HEK293T (cell line): ENCODE results near the gene TMED10.

Experiments
- CTCF ChIA-PET: fragments of 350-600 bp; formaldehyde crosslinking; extraction: SDS; loops from one replicate; lab custom pipeline; 2021; ENCODE audit warnings: antibody characterized with exemption, inconsistent platforms; lab: Yijun Ruan, JAX
- POLR2A ChIA-PET: fragments of 350-600 bp; formaldehyde crosslinking; extraction: SDS; loops from one replicate; lab custom pipeline; 2020; ENCODE audit warnings: antibody characterized with exemption, inconsistent platforms; lab: Yijun Ruan, JAX
- DNase-seq: peaks from one replicate; pipeline ENCODE4 v3.0.0; 2012; ENCODE audit warnings: mixed read lengths; ENCODE audit errors: extremely low spot score
- ARNT ChIP-seq: fragments of 450-650 bp; IDR thresholded peaks from 2 replicates; pipeline ENCODE4 v1.6.1; 2017; ENCODE audit warnings: mild to moderate bottlenecking
- BHLHE40 ChIP-seq: fragments of 450-650 bp; IDR thresholded peaks from 2 replicates; pipeline ENCODE4 v1.6.1; 2016; ENCODE audit warnings: mild to moderate bottlenecking, moderate library complexity, borderline replicate concordance
- CTBP1 ChIP-seq: fragments of 450-650 bp; IDR thresholded peaks from 2 replicates; pipeline ENCODE4 v1.6.1; 2016; ENCODE audit warnings: borderline replicate concordance
- ELF4 ChIP-seq: fragments of 450-650 bp; IDR thresholded peaks from 2 replicates; pipeline ENCODE4 v1.6.1; 2017; ENCODE audit warnings: antibody characterized with exemption
- FOXA1 ChIP-seq: fragments of 450-650 bp; IDR thresholded peaks from 2 replicates; pipeline ENCODE4 v1.6.1; 2016; ENCODE audit warnings: mild to moderate bottlenecking
- FOXK2 ChIP-seq: fragments of 450-650 bp; IDR thresholded peaks from 2 replicates; pipeline ENCODE4 v1.6.1; 2016; ENCODE audit warnings: mild to moderate bottlenecking
- FOXM1 ChIP-seq: fragments of 450-650 bp; IDR thresholded peaks from 2 replicates; pipeline ENCODE4 v1.6.1; 2017; ENCODE audit warnings: mild to moderate bottlenecking, borderline replicate concordance
- HDGF ChIP-seq: fragments of 450-650 bp; IDR thresholded peaks from 2 replicates; pipeline ENCODE4 v1.6.1; 2017; ENCODE audit warnings: antibody characterized with exemption, borderline replicate concordance
- L3MBTL2 ChIP-seq: fragments of 450-650 bp; conservative IDR thresholded peaks from 2 replicates; pipeline ENCODE4 v1.6.1; 2016; ENCODE audit warnings: mild to moderate bottlenecking
- LEF1 ChIP-seq: fragments of 450-650 bp; IDR thresholded peaks from 2 replicates; pipeline ENCODE4 v1.6.1; 2017; ENCODE audit warnings: mild to moderate bottlenecking, borderline replicate concordance
- NFRKB ChIP-seq: fragments of 450-650 bp; IDR thresholded peaks from 2 replicates; pipeline ENCODE4 v1.6.1; 2016; ENCODE audit warnings: mild to moderate bottlenecking, moderate library complexity
- SP1 ChIP-seq: fragments of 450-650 bp; IDR thresholded peaks from 2 replicates; pipeline ENCODE4 v1.6.1; 2017
- SUZ12 ChIP-seq: fragments of 450-650 bp; IDR thresholded peaks from 2 replicates; pipeline ENCODE4 v1.6.1; 2016; ENCODE audit warnings: mild to moderate bottlenecking
- TARDBP ChIP-seq: fragments of 450-650 bp; IDR thresholded peaks from 2 replicates; pipeline ENCODE4 v1.6.1; 2016
- ZNF384 ChIP-seq: fragments of 450-650 bp; IDR thresholded peaks from 2 replicates; pipeline ENCODE4 v1.6.1; 2016
- TF ChIP-seq, protein P1 (sequence below): fragments of 450-650 bp; IDR thresholded peaks from 2 replicates; pipeline ENCODE4 v1.6.1; 2016

The TMED10 gene

DNA sequence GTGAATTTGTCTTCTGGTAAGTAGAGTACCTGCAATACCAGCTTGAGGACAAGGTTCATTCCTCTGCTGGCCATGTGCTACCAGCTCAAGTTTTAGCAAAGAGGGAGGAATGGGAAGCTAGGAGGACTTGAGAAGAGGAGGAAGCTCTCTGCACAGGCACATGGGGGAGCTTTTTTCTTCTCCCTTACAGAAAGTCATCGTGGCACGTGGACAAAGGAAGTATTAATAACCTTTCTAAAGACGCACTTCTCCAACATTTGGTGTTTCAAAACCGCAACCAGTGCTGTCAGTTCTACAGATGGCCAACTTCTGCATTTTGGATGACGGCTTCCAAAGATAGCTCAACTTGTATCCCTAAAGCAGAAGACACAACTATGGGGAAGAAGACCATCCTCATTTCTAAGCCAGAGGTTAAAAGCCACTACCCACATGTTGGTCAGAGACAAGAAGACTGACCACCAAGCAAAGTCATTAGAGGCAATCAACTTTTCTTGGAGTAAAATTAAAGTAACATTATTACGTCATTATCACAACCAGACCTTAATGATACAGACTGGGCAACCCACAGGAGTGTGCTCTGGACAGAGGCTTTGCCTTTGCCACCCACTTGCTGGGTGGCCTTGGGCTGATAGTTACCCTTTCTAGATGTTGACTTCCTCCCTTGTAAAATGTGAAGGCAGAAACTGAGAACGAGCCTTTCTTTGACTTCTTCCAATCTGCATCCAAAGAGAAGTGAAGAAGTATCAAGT, 12.3 kb upstream of the TMED10 start:
- DNase-seq, result no peak
- ChIA-PET POLR2A (no interaction called here), CTCF (no interaction called here)
- TF ChIP-seq FOXM1, result no peak
- no peak for TF ChIP-seq FOXA1
- no peak for TF ChIP-seq CTBP1
- no peak for TF ChIP-seq NFRKB
- no peak for TF ChIP-seq L3MBTL2
- TF ChIP-seq ARNT, result no peak
- no peak for TF ChIP-seq ZNF384
- no peak for TF ChIP-seq ELF4
- TF ChIP-seq HDGF, result no peak
- no peak for TF ChIP-seq LEF1
- TF ChIP-seq TARDBP, result no peak
- TF ChIP-seq SP1, result no peak
- no peak for TF ChIP-seq BHLHE40
- no peak for TF ChIP-seq FOXK2
- no peak for TF ChIP-seq SUZ12
- TF ChIP-seq, protein P1, sequence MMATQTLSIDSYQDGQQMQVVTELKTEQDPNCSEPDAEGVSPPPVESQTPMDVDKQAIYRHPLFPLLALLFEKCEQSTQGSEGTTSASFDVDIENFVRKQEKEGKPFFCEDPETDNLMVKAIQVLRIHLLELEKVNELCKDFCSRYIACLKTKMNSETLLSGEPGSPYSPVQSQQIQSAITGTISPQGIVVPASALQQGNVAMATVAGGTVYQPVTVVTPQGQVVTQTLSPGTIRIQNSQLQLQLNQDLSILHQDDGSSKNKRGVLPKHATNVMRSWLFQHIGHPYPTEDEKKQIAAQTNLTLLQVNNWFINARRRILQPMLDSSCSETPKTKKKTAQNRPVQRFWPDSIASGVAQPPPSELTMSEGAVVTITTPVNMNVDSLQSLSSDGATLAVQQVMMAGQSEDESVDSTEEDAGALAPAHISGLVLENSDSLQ, result no peak

- CTCF ChIA-PET, result no interaction called here
Observed at GRCh38 chr14:75188086-75188485, 11.7 kb upstream of the TMED10 start.

DNA sequence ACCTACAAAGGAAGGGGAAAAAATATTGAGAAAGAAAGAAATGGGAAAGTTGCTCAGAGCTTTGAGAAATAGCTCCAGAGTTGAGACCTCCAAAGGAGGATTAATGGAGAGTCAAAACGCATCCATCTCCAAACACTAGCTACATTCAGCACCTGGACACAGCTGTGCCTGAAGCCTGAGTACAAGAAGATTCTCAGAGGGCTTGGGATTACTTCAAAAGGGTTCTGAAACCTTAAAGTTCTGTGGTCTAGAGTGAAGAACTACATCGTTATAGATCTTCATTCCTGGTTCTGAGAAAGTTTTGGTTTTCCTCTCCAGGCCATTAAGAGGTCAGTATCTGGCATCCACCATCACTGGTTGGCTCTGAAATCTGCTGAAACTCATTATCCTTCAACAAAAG, 10.5 kb upstream of the TMED10 start:
- TF ChIP-seq FOXK2, result no peak
- no peak for TF ChIP-seq SUZ12
- TF ChIP-seq NFRKB, result no peak
- no peak for TF ChIP-seq SP1
- TF ChIP-seq TARDBP, result no peak
- TF ChIP-seq HDGF, result no peak
- no peak for TF ChIP-seq ARNT
- TF ChIP-seq ZNF384, result no peak
- TF ChIP-seq LEF1, result no peak
- no peak for TF ChIP-seq ELF4
- TF ChIP-seq L3MBTL2, result no peak
- ChIA-PET POLR2A (no interaction called here), CTCF (no interaction called here)
- no peak for DNase-seq

More at GRCh38 chr14:75188086-75188485, 11.7 kb upstream of the TMED10 start:
- no peak for DNase-seq
- TF ChIP-seq FOXA1, result no peak
- no peak for TF ChIP-seq SUZ12
- no peak for TF ChIP-seq BHLHE40
- TF ChIP-seq, protein P1, result no peak
- POLR2A ChIA-PET, result no interaction called here

GRCh38 chr14:75185251-75186040, 9.0 kb upstream of the TMED10 start:
- ChIA-PET CTCF (no interaction called here), POLR2A (no interaction called here)
- DNase-seq, result no peak
- no peak for TF ChIP-seq SUZ12
- TF ChIP-seq, protein P1, result no peak
- TF ChIP-seq CTBP1, result no peak
- TF ChIP-seq FOXM1, result no peak
- no peak for TF ChIP-seq ELF4
- TF ChIP-seq TARDBP, result no peak
- TF ChIP-seq FOXA1, result no peak
- no peak for TF ChIP-seq FOXK2
- no peak for TF ChIP-seq NFRKB
- TF ChIP-seq LEF1, result no peak
- TF ChIP-seq BHLHE40, result no peak
- no peak for TF ChIP-seq L3MBTL2
- TF ChIP-seq ARNT, result no peak
- TF ChIP-seq SP1, result no peak
- TF ChIP-seq ZNF384, result no peak
- TF ChIP-seq HDGF, result no peak

- DNase-seq, result no peak
- POLR2A ChIA-PET, result interaction anchor here (1.1 kb wide), 1 partner anchor 75 kb away, joined by 4 read pairs; no protein-coding TSS in a partner anchor
- no peak for TF ChIP-seq ARNT
- no peak for TF ChIP-seq SUZ12
- TF ChIP-seq NFRKB, result no peak
- no peak for TF ChIP-seq BHLHE40
- TF ChIP-seq ZNF384, result no peak
- TF ChIP-seq FOXM1, result no peak
- TF ChIP-seq SP1, result no peak
- no peak for TF ChIP-seq HDGF
- no peak for TF ChIP-seq FOXA1
- no peak for TF ChIP-seq FOXK2
- no peak for TF ChIP-seq CTBP1
- TF ChIP-seq L3MBTL2, result no peak
- no peak for TF ChIP-seq ELF4
- no peak for TF ChIP-seq LEF1
- CTCF ChIA-PET, result no interaction called here
Observed at GRCh38 chr14:75184492-75184891, 8.1 kb upstream of the TMED10 start.
